ENCODE data around the gene SH3BGRL. TPM values are rescaled to one million over a fixed set of nuclear protein-coding genes. Genes with fewer than 3 reads are reported as not detected.

The SH3BGRL gene
- total RNA-seq, 1 experiment from 2014 or later: 46.6 TPM

- TF ChIP-seq, protein P1, sequence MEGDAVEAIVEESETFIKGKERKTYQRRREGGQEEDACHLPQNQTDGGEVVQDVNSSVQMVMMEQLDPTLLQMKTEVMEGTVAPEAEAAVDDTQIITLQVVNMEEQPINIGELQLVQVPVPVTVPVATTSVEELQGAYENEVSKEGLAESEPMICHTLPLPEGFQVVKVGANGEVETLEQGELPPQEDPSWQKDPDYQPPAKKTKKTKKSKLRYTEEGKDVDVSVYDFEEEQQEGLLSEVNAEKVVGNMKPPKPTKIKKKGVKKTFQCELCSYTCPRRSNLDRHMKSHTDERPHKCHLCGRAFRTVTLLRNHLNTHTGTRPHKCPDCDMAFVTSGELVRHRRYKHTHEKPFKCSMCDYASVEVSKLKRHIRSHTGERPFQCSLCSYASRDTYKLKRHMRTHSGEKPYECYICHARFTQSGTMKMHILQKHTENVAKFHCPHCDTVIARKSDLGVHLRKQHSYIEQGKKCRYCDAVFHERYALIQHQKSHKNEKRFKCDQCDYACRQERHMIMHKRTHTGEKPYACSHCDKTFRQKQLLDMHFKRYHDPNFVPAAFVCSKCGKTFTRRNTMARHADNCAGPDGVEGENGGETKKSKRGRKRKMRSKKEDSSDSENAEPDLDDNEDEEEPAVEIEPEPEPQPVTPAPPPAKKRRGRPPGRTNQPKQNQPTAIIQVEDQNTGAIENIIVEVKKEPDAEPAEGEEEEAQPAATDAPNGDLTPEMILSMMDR (conservative IDR thresholded peaks at IDR 0.05): no peak
- no peak for TF ChIP-seq EZH2 (IDR thresholded peaks at IDR 0.05; ENCODE audit: low read depth)
- CTCF ChIA-PET: interaction anchor here (0.6 kb wide), 1 partner anchor 411 kb away, joined by 6 read pairs; no protein-coding TSS in a partner anchor
- no peaks in the 10 kb centered on the region for H3K9me2 ChIP-seq (ENCODE audit: insufficient read depth)
- H4K20me1 ChIP-seq (ENCODE audit: insufficient read depth): no peaks in the 10 kb centered on the region
- POLR2A ChIA-PET (ENCODE audit: unreplicated experiment): no interaction called here
- H2AFZ ChIP-seq: no peak overlapping the region
- no peak for DNase-seq
- no peaks in the 10 kb centered on the region for H3K27me3 ChIP-seq (ENCODE audit: insufficient read depth, low read depth)
- H3K4me1 ChIP-seq (replicated peaks; ENCODE audit: insufficient read depth): no peaks in the 10 kb centered on the region
- no TSS peak for BruUV-seq (replicated peaks)
- H3K9me3 ChIP-seq (ENCODE audit: insufficient read depth, low read depth): no peaks in the 10 kb centered on the region
- no peaks in the 10 kb centered on the region for H3K36me3 ChIP-seq (ENCODE audit: low read depth)
- no peak overlapping the region for H3K27ac ChIP-seq
- no peaks in the 10 kb centered on the region for H3F3A ChIP-seq (ENCODE audit: insufficient read depth, low read depth)
- no peak overlapping the region for H3K4me2 ChIP-seq
- intact Hi-C loops (cut with micrococcal nuclease; ENCODE audit: unreplicated experiment): no loop called here
- no peaks in the 10 kb centered on the region for H3K79me2 ChIP-seq (ENCODE audit: low read depth)
- H3K4me3 ChIP-seq: no peak overlapping the region
Measured at GRCh38 chrX:81259020-81259713, 57.3 kb downstream of the SH3BGRL start.

- H3K9me3 ChIP-seq (ENCODE audit: insufficient read depth, low read depth): no peaks in the 10 kb centered on the region
- no peaks in the 10 kb centered on the region for H4K20me1 ChIP-seq (ENCODE audit: insufficient read depth)
- no peak overlapping the region for H3K4me3 ChIP-seq
- H2AFZ ChIP-seq: no peak overlapping the region
- DNase-seq: no peak
- no peaks in the 10 kb centered on the region for H3K4me1 ChIP-seq (replicated peaks; ENCODE audit: insufficient read depth)
- ChIA-PET CTCF (no interaction called here), POLR2A (ENCODE audit: unreplicated experiment) (no interaction called here)
- no peaks in the 10 kb centered on the region for H3K27me3 ChIP-seq (ENCODE audit: insufficient read depth, low read depth)
- H3F3A ChIP-seq (ENCODE audit: insufficient read depth, low read depth): no peaks in the 10 kb centered on the region
- intact Hi-C loops (cut with micrococcal nuclease; ENCODE audit: unreplicated experiment): loop anchor here (2.0 kb wide), 1 partner anchor 57 kb away; the partner anchor contains the start of gene SH3BGRL
- no TSS peak for BruUV-seq (replicated peaks)
- no peaks in the 10 kb centered on the region for H3K9me2 ChIP-seq (ENCODE audit: insufficient read depth)
- H3K79me2 ChIP-seq (ENCODE audit: low read depth): no peaks in the 10 kb centered on the region
- H3K36me3 ChIP-seq (ENCODE audit: low read depth): no peaks in the 10 kb centered on the region
- H3K4me2 ChIP-seq: no peak overlapping the region
- no peak for TF ChIP-seq EZH2 (IDR thresholded peaks at IDR 0.05; ENCODE audit: low read depth)
- TF ChIP-seq, protein P1 (conservative IDR thresholded peaks at IDR 0.05): no peak
- no peak overlapping the region for H3K27ac ChIP-seq
Measured at GRCh38 chrX:81259714-81260395, 58.0 kb downstream of the SH3BGRL start.

GRCh38 chrX:81261576-81261975, 59.7 kb downstream of the SH3BGRL start:
- DNase-seq: peak in 1 of 2 experiments; percentile 9
- no peak overlapping the region for H2AFZ ChIP-seq

More at GRCh38 chrX:81261576-81261975, 59.7 kb downstream of the SH3BGRL start:
- TF ChIP-seq EZH2 (IDR thresholded peaks at IDR 0.05; ENCODE audit: low read depth): no peak
- TF ChIP-seq, protein P1 (conservative IDR thresholded peaks at IDR 0.05): no peak
- Histone ChIP-seq H3K27me3 (ENCODE audit: insufficient read depth, low read depth) (no peaks in the 10 kb centered on the region), H3K36me3 (ENCODE audit: low read depth) (no peaks in the 10 kb centered on the region), H3K4me2 (no peak overlapping the region), H3K9me3 (ENCODE audit: insufficient read depth, low read depth) (no peaks in the 10 kb centered on the region), H3K27ac (no peak overlapping the region), H3K4me3 (no peak overlapping the region), H3K9me2 (ENCODE audit: insufficient read depth) (no peaks in the 10 kb centered on the region), H4K20me1 (ENCODE audit: insufficient read depth) (no peaks in the 10 kb centered on the region), H3F3A (ENCODE audit: insufficient read depth, low read depth) (no peaks in the 10 kb centered on the region), H3K4me1 (replicated peaks; ENCODE audit: insufficient read depth) (no peaks in the 10 kb centered on the region), H3K79me2 (ENCODE audit: low read depth) (no peaks in the 10 kb centered on the region)
- CTCF ChIA-PET: no interaction called here
- BruUV-seq (replicated peaks): no TSS peak
- POLR2A ChIA-PET (ENCODE audit: unreplicated experiment): interaction anchor here (0.6 kb wide), 1 partner anchor 62 kb away, joined by 5 read pairs; no protein-coding TSS in a partner anchor
- intact Hi-C loops (cut with micrococcal nuclease; ENCODE audit: unreplicated experiment): loop anchor here (2.0 kb wide), 1 partner anchor 59 kb away; the partner anchor contains the start of gene SH3BGRL

Data from PC-9 (cell line).